ENCODE data around the gene CLVS2. TPM values are rescaled to one million over a fixed set of nuclear protein-coding genes. Genes with fewer than 3 reads are reported as not detected.

The CLVS2 gene, protein sequence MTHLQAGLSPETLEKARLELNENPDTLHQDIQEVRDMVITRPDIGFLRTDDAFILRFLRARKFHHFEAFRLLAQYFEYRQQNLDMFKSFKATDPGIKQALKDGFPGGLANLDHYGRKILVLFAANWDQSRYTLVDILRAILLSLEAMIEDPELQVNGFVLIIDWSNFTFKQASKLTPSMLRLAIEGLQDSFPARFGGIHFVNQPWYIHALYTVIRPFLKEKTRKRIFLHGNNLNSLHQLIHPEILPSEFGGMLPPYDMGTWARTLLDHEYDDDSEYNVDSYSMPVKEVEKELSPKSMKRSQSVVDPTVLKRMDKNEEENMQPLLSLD
- total RNA-seq (2014; rRNA removed; shearing (Covaris generic)), result not detected in 2 replicates
- not detected in 2 replicates for polyA plus RNA-seq (2014; cell fraction: nucleus; rRNA removed)

- no peak for DNase-seq (ENCODE audit: extremely low read depth, low read depth)
Observed at GRCh38 chr6:122995921-122996793, at the start of gene CLVS2. Gene CLVS2 (plus strand): TSS chr6:122996235. CDS start chr6:122997778, 1,543 bp downstream.

DNA sequence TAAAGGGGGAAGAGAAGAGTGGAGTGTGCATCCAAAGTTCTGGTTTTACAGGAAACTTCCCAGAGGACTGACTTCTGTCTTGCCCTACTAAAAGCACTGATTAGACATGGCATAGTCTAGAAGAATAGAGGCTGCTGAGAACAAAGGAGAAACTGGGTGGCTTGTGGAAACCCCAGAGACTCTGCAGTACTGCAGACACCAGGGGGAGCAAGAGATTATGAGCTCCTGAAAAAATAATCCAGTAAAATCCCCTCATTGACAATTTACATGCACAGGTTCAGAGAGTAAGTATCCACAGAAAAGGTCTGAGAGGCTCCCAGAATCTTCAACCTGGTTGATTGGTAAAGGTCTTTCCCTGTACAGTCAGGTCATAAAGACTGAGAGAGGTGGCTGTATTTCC lies 48.7 kb upstream of the CLVS2 start:
- DNase-seq (ENCODE audit: extremely low read depth, low read depth), result no peak

- DNase-seq (ENCODE audit: extremely low read depth, low read depth), result no peak
Observed at GRCh38 chr6:122953766-122954165, 42.3 kb upstream of the CLVS2 start.

DNA sequence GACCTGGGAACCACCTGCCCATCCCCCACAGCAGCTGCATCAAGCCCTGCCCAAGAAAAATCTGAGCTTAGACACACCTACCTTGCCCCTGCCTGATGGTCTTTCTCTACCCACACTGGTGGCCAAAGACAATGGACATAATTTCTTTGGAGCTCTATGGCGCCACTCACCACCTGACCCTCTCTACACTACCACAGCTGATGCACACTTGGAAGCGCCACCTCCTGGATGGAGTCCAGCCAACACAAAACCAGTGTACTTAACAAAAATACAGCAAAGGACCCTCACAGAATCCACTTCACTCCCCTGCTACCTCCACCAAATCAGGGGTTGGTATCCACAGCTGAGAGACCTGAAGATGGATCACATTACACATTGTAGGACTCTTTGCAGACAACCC lies 39.7 kb upstream of the CLVS2 start:
- no peak for DNase-seq (ENCODE audit: extremely low read depth, low read depth)

GRCh38 chr6:122962000-122962624 lies 33.9 kb upstream of the CLVS2 start:
- no peak for DNase-seq (ENCODE audit: extremely low read depth, low read depth)

- no peak for DNase-seq (ENCODE audit: extremely low read depth, low read depth)
Observed at GRCh38 chr6:122969999-122970533, 26.0 kb upstream of the CLVS2 start.

- DNase-seq (ENCODE audit: extremely low read depth, low read depth), result no peak
Observed at GRCh38 chr6:122977180-122977579, 18.9 kb upstream of the CLVS2 start.

DNA sequence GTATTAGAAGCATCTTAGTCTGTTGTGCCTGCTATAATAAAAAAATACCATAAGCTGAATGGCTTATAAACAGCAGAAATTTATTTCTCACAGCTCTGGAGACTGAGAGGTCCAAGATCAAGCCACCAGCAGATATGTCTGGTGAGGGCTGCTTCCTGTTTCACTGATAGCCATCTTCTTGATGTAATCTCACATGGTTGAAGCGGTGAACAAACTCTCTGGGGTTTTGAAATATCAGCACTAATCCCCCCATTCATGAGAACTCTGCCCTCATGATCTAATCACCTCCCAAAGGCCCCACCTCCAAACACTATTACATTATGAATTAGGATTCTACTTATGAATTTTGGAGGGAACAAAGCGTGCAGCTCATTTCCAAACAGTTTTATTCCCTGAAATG lies 11.6 kb upstream of the CLVS2 start:
- no peak for DNase-seq (ENCODE audit: extremely low read depth, low read depth)

GRCh38 chr6:122994256-122994655 lies 1.8 kb upstream of the CLVS2 start:
- DNase-seq (ENCODE audit: extremely low read depth, low read depth), result no peak

DNA sequence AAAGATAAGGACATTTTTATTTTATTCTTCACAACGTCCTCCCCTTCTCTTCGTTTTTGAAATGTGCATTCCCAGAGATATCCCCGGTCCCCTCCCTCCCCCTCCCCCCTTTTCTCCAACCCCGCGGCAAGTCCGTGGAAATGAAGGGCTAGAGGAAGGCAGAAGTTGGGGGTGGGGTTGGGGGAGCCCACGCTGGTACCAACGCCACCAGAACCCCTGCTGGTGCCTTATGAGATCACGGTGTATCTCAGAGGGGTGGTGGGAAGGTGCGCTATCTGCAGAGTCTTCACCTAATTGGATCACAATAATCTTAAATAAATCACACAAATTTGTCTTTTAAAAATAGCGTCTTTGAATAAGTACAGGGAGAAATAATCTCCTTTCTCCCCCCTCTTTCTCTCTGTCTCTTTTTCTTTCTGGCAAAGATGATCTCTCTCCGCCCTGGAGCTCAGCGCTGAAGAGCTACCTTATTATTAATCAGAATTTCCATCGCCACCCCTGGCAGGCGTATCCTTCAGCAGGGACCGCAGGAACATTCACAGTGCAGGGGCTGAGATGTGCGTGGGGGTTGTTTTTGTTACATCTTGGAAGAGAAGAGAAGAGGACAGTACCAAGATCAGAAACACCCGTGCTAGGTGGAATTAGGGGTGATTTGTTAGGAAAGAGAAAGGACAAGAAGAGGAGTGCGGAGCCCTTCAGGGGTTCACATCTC lies 915 bp downstream of the CLVS2 start:
- no peak for DNase-seq (ENCODE audit: extremely low read depth, low read depth)

DNA sequence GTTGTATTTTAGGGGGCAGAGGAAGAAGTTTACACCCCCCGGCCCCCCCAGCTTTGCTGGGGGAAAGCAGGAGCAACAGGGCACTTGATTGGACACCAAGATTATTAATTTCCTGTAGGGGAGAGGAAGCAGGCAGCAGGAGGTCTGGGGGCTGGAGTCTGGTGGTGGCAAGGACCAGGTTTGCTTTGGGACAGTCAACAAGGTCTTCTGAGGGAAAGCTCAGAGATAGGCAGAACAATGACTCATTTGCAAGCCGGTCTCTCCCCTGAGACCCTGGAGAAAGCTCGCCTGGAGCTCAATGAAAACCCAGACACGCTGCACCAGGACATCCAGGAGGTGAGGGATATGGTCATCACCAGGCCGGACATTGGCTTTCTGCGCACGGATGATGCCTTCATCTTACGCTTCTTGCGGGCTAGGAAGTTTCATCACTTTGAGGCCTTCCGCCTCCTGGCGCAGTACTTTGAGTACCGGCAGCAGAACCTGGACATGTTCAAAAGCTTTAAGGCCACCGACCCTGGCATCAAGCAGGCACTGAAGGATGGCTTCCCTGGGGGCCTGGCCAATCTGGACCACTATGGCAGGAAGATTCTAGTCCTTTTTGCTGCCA lies 1.6 kb downstream of the CLVS2 start:
- DNase-seq (ENCODE audit: extremely low read depth, low read depth), result no peak

DNA sequence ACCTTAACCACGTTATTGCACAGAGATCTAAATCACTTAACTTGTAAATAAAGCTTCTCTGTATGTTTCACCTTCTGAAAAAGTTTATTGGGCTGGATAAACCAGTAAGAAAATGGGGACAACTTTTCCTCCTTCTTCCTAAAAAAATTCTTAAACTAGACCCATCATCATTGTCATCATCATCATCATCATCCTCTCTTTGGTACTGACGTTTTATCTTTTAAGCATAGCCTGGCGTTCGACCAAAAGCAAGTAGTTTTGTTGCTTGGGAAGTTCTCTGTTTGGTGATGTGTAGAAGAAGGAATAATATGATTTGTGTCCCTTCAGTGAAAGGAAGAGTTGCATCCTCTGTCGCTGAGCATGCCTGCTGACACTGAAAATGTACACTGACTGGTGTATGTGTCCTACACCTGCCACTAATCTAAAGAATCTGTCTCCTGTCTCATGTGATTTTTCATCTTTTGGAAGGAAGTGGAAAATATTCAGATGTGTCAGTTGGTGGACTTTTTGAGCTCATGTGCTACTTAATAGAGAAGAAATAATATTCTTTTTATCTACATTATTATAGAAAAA lies 2.5 kb downstream of the CLVS2 start:
- DNase-seq (ENCODE audit: extremely low read depth, low read depth), result no peak

- no peak for DNase-seq (ENCODE audit: extremely low read depth, low read depth)
Observed at GRCh38 chr6:123000244-123000770, 4.3 kb downstream of the CLVS2 start.

GRCh38 chr6:123001540-123001939 lies 5.5 kb downstream of the CLVS2 start:
- DNase-seq (ENCODE audit: extremely low read depth, low read depth), result no peak

GRCh38 chr6:123007885-123008284 lies 11.8 kb downstream of the CLVS2 start:
- no peak for DNase-seq (ENCODE audit: extremely low read depth, low read depth)

DNA sequence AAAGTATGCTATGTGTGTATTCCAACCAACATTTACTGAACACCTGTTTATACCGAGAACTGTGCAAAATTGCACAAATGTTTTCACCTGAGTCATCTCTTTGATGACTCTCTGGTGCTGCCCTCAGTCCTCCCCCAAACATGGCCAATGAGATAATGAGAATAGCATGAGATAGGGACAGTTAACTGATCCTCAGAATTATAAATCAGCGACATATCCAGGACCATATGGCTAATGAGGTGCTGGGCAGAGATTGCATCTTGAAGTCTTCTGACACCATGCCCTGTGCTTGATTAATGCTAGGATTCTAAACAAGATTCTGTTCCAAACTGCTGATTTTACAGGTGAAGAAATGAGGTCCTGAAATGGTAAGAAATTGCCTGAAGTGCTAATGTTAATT lies 13.0 kb downstream of the CLVS2 start:
- DNase-seq (ENCODE audit: extremely low read depth, low read depth), result no peak

GRCh38 chr6:123014835-123015234 lies 18.8 kb downstream of the CLVS2 start:
- no peak for DNase-seq (ENCODE audit: extremely low read depth, low read depth)

GRCh38 chr6:123016431-123017103 lies 20.5 kb downstream of the CLVS2 start:
- DNase-seq (ENCODE audit: extremely low read depth, low read depth), result no peak
